HG03558 (cell line): ENCODE measurements around the gene UBE2Q1.

Source experiments
- ATAC-seq: cut with Tn5 transposase; IDR thresholded peaks from one replicate; pipeline ENCODE4 v1.9.1; 2021; ENCODE audit warnings: moderate number of reproducible peaks; ENCODE audit not compliant: unreplicated experiment; ENCODE audit errors: extremely low read depth

The UBE2Q1 gene

DNA sequence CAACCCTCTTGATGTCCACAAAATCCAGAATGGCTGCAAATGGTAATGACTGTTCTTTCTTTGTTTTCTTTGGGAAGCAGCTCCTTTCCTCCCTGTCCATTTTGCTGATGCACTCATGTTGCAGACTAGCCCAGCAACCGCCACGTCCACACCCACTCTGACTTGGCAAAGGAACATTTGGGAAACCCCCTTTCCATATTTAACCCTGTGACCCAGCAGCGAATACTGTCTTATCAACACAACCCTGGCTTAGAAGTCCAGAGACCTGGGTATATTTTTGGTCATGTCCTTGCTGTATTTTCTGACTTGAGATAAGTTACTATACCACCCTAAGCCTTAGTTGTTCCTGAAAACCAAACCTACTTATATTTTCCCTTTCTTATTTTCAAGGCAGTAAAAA is 38.1 kb downstream of the UBE2Q1 start:
- ATAC-seq = no peak

DNA sequence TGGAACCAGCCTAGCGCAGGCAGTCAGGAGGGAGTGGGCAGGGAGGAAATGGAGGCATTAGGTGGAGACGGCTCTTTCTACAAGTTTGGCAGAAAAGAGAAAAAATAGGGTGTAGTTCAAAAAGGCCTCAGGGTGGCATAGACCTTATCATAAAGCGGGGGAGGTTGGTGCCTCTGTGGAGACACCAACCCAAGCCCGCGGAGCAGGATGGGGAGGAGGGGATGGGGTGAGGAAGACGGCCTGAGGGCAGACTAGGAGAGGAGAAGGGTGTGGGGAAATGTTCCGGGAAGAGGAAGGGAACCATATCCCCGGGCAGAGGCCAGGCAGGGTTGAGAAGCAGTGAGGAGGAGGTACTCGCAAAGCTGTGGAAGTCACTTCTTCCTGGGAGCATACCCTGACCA is 38.9 kb downstream of the UBE2Q1 start:
- no peak for ATAC-seq

DNA sequence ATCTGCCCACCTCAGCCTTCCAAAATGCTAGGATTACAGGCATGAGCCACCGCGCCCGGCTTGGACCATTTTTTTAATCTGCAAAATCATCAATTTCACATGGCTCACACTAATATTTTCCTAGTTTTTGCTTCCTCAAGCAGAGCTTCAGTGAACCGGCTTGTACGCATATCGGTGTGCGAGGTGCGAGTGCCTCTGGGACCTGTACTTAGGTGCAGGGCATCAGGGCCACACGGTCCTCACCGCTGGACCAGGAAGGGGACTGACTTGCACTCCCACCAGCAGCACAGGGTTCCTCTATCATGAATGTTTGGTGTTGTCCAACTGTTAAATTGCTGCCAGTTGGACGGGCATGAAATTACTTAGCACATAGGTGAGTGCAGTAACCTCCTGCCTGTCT is 40.8 kb downstream of the UBE2Q1 start:
- ATAC-seq = no peak

DNA sequence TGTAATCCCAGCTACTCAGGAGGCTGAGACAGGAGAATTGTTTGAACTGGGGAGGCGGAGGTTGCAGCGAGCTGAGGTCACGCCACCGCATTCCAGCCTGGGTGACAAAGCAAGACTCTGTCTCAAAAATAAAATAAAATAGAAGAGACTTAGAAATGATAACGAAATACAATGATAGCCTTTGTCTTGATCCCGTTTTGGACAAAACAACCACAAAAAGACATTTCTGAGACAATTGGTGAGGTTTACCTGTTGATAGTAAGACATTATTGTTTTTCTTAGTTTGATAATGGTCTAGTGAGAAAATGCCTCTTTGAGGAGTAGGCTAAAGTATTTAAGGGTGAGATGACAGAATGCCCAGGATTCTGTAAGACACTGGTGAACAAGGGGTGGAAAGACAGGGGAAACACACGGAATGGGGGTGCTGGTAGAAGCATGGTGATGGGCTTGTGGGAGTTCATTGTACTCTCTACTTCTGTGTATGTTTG is 44.4 kb downstream of the UBE2Q1 start:
- no peak for ATAC-seq

DNA sequence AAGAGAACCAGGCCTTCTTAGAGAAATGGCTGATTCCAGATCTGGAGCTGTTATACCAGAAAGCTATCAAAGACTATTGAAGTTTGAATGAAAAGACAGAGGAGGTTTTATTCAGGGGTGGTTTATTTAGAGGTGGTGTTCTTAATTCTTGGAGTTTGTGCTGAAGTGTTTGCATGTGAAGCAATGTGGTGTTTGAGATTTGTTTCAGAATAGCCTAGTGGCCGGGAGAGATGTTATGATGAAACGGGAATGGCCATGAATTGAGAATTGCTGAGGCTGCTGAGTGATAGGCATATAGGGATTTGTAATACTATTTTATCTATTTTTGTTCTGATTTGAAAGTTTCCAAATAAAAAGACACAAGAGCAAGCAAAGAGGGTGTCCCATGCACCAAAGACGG is 45.7 kb downstream of the UBE2Q1 start:
- ATAC-seq = no peak

DNA sequence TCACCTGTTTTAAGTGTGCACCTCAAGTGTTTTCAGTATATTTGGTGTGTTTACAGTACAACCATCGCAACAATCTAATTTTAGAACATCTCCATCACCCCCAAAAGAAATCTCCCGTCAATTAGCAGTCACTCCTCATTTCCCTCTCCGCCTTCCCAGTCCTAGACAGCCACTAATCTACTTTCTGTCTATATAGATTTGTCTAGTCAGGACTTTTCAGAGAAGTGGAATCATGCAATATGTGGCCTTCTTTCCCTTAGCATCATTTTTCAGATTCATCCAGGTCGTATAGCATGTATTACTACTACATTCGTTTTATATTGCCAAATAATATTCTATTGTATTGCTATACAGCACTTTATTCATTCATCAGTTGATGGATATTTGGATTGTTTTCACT is 54.6 kb downstream of the UBE2Q1 start:
- ATAC-seq = no peak

DNA sequence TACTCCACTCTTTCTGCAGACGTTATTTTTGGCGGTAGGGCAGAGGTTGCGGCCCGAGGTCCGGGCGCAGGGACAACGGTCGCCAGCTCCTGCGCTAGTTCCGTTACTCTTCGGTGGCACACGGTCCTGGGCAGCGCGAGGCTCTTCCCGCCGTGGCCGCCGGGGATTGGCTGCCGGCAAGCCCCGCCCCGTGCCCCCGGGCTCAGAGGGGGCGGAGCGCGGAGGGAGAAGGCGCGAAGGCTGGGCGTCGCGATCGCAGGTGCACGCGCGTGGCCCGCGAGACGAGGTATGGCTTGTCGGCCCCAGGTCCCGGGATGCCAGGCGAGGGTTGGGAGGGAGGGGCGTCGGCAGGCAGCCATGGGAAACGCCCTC is 55.7 kb downstream of the UBE2Q1 start:
- no peak for ATAC-seq

DNA sequence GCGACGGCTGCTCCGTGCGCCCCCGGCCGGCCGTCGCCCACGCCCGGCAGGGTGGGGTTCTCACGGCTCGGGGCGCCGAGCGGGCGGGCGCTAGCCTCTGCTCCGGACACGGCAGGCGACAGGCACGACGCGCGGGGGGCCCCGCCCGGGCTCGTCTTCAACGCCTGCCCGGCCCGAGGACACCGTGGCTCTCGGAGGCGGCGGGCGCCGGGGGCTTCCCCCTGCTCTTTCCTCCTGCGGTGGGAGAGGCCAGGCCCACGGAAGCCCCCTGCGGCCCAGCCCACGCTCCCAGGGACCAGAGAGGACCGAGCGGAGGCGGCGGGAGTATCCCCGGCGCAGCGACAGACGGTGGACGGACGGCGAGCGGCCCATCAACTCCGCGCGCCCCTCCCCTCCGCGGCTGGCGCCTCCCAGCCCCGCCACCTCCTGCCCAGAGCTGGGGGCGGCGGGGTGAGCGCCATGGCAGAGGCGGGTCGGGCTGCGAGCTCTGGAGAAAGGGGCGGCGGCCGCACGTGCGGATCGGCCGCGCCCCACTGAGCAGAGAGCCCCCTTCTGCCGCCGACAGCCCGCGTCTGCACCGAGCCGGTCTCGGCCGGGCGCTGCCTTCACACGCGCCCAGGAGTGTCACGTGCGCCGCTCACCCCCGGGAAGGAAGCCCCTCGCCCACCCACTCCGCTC is 56.3 kb downstream of the UBE2Q1 start, which contains the start of the genes SHE and TDRD10:
SHE (minus strand) TSS at position 347 of the 678 bp plus-strand sequence. CDS start 386 bp downstream, outside the sequence.
TDRD10 (plus strand) TSS at position 154 of the 678 bp plus-strand sequence. CDS start 4,685 bp downstream, outside the sequence.
- no peak for ATAC-seq

DNA sequence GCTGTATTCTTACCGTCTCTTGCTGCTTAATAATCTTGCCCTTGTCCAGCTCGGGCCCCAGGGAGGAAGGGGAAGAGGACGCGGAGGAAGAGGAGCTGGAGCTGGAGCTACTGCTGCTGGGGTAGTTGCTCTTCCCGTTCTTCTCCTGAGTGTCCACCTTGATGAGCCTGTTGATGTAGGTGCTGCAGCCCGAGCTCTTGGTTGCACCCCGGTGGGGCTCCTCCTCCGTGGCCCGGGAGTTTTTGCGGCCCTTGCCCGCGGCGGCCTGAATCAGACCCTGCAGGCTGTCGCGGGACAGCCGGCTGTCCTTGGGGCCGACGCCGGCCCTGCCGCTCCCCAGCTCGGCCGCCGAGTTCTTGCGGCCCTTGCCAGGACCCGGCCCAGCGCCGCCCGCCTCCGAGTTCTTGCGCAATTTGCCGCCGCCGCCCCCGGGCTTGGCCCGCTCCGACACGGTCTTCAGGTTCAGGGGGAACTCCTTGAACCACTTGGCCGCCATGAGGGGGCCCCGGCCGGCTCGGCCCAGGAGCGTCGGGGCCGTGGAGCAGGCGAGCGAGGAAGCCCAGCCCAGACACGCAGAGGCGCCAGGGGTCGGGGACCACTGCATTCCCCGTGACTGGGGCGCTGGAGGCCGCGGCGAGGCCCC is 56.9 kb downstream of the UBE2Q1 start:
- no peak for ATAC-seq

DNA sequence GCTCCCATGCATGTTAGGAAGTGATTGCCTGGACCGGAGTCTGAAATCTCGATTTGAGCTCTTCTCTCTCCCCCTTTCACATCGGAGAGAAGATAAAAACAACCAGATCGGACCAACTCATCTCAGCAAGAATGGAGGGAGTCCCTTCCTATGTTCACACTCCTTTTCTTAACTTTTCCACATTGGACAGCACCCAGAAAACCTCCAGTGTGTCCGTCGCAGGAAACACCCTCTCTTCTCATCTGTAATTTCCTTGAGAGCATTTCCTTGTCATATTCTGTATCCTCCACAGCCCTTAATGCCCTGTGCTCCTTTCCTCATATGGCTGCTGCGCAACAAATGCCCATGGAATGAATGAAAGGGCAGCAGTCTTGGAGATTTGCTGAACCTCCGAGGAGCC is 57.9 kb downstream of the UBE2Q1 start:
- ATAC-seq = no peak

DNA sequence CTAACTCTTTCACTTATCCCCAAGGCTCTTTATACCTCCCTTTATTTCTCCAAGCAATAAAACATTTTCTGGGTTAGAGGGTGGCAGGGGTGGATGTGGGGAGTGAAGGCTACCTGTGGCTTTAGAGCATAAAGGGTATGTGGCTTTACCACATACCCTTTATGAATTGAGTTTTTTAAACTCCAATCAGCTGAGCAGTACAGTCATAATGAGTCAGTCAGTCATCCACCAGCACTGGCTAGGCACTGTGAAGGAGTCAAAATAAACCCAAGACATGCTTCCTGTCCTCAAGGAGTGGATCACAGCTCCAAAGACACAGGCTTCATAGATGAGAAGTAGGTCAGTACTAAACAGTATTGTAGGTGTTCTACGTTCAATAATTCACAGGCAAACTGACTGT is 59.0 kb downstream of the UBE2Q1 start:
- ATAC-seq = no peak
